ENCODE results near the gene DGAT2.
"Not testable (repeated sequence)": the region's sequence is repeated elsewhere in the genome, so short reads cannot be mapped to it uniquely, and the experiment has no call there.

The DGAT2 gene

GRCh38 chr11:75748729-75749273 lies 19.8 kb upstream of the DGAT2 start:
- not testable (repeated sequence) for DNase-seq (ENCODE audit: extremely low read depth in 1 of 2, low read depth in 1 of 2)

- not testable (repeated sequence) for DNase-seq (ENCODE audit: extremely low read depth in 1 of 2, low read depth in 1 of 2)
Observed at GRCh38 chr11:75754933-75755332, 13.6 kb upstream of the DGAT2 start.

- no peak for DNase-seq (ENCODE audit: extremely low read depth in 1 of 2, low read depth in 1 of 2)
Observed at GRCh38 chr11:75757651-75758050, 10.9 kb upstream of the DGAT2 start.

- DNase-seq (ENCODE audit: extremely low read depth in 1 of 2, low read depth in 1 of 2): no peak
Observed at GRCh38 chr11:75759832-75760231, 8.7 kb upstream of the DGAT2 start.

GRCh38 chr11:75760243-75760642 lies 8.3 kb upstream of the DGAT2 start:
- DNase-seq (ENCODE audit: extremely low read depth in 1 of 2, low read depth in 1 of 2): no peak

GRCh38 chr11:75760710-75761493 lies 7.7 kb upstream of the DGAT2 start:
- DNase-seq (ENCODE audit: extremely low read depth in 1 of 2, low read depth in 1 of 2): no peak

- DNase-seq (ENCODE audit: extremely low read depth in 1 of 2, low read depth in 1 of 2): no peak
Observed at GRCh38 chr11:75762158-75762557, 6.4 kb upstream of the DGAT2 start.

DNA sequence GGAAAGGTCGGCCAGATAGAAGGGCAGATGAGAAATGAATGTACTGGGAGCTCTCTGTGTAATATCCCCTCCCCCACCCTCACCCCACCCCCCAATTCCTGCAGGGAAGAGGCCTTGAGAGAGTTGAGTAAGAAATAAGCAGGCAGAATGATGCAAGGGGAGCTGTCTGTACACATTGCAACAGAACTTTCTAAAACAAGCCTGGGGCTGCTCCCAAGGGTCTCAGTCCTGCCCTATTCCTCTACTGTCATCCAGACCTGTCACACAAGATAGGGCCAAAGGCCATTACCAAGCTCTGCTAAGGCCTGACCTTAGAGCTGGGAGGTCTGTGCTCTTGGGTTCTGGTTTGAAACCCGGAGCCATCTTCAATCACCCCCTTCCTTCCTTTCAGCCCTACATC lies 5.7 kb upstream of the DGAT2 start:
- no peak for DNase-seq (ENCODE audit: extremely low read depth in 1 of 2, low read depth in 1 of 2)

- no peak for DNase-seq (ENCODE audit: extremely low read depth in 1 of 2, low read depth in 1 of 2)
Observed at GRCh38 chr11:75763846-75764245, 4.7 kb upstream of the DGAT2 start.

DNA sequence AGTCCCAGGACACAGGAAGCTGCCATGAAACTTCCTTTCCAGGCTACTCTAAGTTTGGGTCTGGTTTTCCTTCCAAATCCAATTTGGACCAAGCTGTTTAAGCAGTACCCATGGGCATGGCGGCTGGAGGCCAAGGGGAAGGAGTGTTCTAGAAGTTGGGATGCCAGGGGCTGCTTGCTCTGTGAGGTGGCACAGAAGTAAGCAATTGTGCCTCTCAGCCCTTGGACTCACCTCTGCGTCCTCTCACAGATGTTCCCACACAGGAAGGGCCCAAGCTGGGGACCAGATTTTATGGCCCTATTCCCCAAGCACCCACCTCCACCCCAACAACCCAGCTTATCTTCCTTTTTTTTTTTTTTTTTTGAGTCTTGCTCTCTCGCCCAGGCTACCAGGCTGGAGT lies 3.5 kb upstream of the DGAT2 start:
- no peak for DNase-seq (ENCODE audit: extremely low read depth in 1 of 2, low read depth in 1 of 2)

DNA sequence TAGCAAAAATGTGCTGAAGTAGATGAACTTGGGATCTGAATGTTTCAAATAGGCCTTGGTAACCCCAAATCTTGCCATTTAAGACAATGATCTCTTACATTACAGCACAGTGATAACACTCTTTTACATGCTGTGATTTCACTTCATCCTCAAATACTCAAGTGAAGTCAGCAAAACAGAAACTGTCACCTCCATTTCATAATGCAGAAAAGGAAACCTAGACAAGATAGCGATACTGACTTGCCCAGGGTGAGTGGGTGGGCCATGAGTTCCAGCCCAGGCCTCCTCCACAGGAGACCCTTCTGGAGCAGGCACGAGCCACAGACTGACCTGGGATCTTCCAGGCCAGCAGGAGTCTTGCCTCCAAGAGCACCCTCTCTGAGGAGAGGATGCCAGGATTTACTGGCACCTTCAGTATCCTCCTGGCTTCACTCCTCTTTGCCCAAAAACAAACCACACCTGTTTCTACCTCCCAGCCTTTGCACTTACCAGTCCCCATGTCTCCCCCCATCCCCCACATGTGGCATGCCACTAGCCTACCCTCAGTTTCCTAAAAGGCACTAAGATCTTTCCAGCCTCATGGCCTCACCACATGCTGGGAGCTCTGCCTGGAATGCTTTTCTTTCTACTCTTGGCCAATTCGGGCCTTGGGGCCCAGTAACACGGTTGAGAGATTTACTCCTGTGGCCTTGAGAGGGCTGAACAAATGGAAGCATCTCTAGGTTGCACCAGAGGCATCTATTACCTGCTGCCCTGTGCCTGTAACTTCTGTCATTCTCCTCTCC lies 1.9 kb upstream of the DGAT2 start:
- DNase-seq (ENCODE audit: extremely low read depth in 1 of 2, low read depth in 1 of 2): no peak

DNA sequence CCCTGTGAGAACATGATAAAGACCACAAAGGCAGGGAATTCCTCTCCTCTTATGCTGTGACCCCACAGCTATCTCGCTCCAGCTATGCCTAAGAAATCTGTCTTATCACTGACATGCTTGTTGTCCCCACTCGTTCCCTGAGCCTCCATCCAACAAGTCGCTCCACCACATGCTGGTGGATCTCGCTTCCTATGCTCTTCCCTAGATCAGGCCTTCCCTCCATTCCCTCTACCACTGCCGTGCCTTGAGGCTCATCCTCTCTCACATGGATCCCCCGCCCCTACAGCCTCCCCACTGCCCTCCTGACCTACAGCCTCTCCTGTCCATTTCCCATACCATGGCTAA lies 1.4 kb upstream of the DGAT2 start:
- DNase-seq (ENCODE audit: extremely low read depth in 1 of 2, low read depth in 1 of 2): no peak

- DNase-seq (ENCODE audit: extremely low read depth in 1 of 2, low read depth in 1 of 2): no peak
Observed at GRCh38 chr11:75767793-75768111, 826 bp upstream of the DGAT2 start.

DNA sequence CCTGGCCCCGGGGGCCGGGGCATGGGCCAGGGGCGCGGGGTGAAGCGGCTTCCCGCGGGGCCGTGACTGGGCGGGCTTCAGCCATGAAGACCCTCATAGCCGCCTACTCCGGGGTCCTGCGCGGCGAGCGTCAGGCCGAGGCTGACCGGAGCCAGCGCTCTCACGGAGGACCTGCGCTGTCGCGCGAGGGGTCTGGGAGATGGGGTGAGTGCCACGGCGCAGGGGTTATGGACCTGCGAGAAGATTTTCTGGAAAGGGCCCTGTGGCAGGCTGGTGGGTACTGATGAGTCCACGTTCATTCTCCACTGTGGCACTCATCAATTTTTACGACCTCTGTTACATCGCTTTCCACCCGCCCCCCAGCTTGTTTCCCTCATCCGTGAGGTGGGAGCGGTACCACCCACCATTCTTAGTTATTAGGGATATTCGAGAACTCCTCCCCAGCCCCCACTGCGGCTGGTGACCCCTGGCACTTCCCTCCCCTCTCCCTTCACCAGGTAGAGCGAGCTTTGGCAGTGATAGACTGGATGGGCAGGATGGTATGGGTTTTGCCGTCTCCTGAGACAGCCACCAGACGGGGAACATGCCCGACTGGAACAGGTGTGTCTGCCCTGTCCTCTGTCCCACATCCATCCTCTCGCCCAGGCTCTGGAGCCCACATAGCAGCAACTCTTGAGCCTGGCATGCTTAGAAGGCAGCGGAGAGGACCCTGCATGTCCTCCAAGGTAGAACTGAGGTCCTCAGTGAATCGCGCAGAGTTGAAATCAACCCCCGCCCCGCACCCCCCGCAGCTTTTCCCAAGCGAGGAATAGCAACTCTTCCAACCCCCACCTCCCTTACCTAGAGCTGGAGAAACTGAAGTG lies 562 bp downstream of the DGAT2 start:
- DNase-seq (ENCODE audit: extremely low read depth in 1 of 2, low read depth in 1 of 2): no peak

DNA sequence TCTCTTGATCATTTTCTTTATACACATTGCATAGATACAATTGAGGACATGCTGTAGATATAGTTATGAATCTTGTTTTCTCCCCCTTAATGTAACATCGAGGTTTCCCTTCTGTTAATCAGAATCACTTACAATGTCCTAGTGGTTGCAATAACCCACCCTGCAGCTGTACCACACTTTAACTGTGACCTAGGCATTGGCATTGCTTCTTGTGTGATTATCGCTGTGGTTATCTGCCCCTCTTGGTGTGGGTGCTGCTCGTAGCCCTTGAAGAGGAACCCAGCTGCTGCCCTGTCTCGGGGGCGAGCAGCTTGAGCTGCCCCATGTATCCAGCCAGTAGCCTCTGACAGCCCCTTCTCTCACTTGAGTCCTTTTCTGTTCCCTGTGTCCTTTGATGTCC lies 1.5 kb downstream of the DGAT2 start:
- no peak for DNase-seq (ENCODE audit: extremely low read depth in 1 of 2, low read depth in 1 of 2)

GRCh38 chr11:75771646-75772410 lies 3.2 kb downstream of the DGAT2 start:
- no peak for DNase-seq (ENCODE audit: extremely low read depth in 1 of 2, low read depth in 1 of 2)

GRCh38 chr11:75773595-75774353 lies 5.2 kb downstream of the DGAT2 start:
- peak in 1 of 2 donors; percentile 5 for DNase-seq (ENCODE audit: extremely low read depth in 1 of 2, low read depth in 1 of 2)

DNA sequence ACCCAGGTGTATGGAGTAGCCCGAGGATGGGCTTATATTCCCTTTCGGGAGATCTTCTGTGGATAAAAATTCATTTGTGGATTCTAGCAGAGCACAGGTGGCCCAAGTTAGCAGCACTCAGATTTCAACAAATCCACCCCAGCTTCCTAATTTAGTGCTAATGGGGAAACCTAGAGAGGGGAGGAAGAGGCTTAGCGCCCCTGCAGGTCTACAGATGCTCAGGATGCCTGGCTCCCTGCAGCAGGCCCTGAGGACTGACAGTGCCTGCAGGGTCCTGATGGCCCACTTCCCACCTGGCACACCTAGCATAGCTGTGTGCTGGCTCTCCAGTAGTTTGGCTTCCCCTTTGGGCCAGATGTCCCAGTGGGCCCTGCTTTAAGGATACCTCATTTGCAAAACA lies 6.5 kb downstream of the DGAT2 start:
- no peak for DNase-seq (ENCODE audit: extremely low read depth in 1 of 2, low read depth in 1 of 2)

DNA sequence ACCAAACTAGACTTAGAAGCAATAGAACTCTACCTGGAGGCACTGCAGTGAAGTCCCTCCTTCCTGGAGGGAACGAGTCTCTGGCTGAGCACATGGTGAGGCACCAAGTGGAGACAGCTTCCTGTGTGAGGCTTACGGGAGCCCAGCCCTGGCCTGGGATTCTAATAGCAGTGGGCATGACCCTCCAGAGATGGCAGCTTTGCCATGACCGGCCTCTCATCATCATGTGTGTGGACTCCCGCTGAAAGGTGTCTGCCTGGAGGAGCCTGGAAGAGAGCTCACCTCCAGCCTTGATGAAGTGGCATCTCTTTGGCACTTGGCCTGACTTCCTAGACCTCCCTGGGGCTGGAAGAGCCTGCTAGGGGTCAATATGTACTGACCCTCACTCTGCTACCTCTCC lies 8.0 kb downstream of the DGAT2 start:
- DNase-seq (ENCODE audit: extremely low read depth in 1 of 2, low read depth in 1 of 2): no peak

All from stimulated activated CD8-positive, alpha-beta memory T cell treated with anti-CD3 and anti-CD28 coated beads, Interleukin-7, amount 100 ng/mL, for 48 hours (primary cell).